Gastroesophageal sphincter (tissue), 3 donors: ENCODE results near the gene TCOF1.

Source experiments
- POLR2A ChIP-seq, 2 donors: fragments of 450-650 bp; IDR thresholded peaks; one replicate each; pipeline ENCODE4 v1.6.1; 2017; ENCODE audit warnings: antibody characterized with exemption in 2 of 2, mild to moderate bottlenecking in 2 of 2, moderate library complexity in 1 of 2
- TF ChIP-seq, protein P1 (sequence below), 4 experiments: fragments of 200-600 bp in 2 of 4; fragments of 450-650 bp in 2 of 4; sonication (generic) in 1 of 4; IDR thresholded peaks; one replicate each; pipeline ENCODE4 v1.5.1; 2017 to 2019; ENCODE audit warnings: antibody characterized with exemption in 4 of 4, mild to moderate bottlenecking in 2 of 4, moderate library complexity in 2 of 4

DNA sequence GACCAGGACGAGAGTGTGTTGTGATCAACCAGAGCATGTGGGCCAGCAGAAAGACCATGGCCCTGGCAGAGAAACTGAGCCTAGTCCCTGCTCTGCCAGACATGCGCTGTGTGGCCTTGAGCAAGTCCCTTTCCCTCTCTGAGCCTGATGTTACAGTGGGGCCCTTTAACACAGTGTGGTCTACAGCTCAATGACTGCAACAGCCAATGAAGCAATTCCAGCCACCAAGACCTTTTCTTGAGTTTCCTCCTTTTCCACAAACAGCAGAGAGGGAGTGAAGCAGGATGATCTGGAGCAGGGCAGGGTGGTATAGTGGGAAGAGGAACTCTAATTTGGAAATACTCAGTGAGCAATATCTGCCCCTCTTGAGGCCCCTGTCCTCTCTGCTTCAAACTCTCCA, 29.0 kb upstream of the TCOF1 start:
- no peak for TF ChIP-seq POLR2A (IDR thresholded peaks at IDR 0.05)
- TF ChIP-seq, protein P1, sequence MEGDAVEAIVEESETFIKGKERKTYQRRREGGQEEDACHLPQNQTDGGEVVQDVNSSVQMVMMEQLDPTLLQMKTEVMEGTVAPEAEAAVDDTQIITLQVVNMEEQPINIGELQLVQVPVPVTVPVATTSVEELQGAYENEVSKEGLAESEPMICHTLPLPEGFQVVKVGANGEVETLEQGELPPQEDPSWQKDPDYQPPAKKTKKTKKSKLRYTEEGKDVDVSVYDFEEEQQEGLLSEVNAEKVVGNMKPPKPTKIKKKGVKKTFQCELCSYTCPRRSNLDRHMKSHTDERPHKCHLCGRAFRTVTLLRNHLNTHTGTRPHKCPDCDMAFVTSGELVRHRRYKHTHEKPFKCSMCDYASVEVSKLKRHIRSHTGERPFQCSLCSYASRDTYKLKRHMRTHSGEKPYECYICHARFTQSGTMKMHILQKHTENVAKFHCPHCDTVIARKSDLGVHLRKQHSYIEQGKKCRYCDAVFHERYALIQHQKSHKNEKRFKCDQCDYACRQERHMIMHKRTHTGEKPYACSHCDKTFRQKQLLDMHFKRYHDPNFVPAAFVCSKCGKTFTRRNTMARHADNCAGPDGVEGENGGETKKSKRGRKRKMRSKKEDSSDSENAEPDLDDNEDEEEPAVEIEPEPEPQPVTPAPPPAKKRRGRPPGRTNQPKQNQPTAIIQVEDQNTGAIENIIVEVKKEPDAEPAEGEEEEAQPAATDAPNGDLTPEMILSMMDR (IDR thresholded peaks at IDR 0.05), result no peak
